OCI-LY7 (cell line): ENCODE results near the gene TFAP2A.

Experiments used
- EZH2phosphoT487 ChIP-seq: fragments of 200-600 bp; sonication (generic); IDR thresholded peaks from 2 replicates; pipeline ENCODE4 v1.6.1; 2018; ENCODE audit warnings: low read depth, borderline replicate concordance, mild to moderate bottlenecking, mixed run types, antibody characterized with exemption, low read length, moderate library complexity, mixed read lengths
- TF ChIP-seq, protein P1 (sequence below): fragments of 200-600 bp; sonication (generic); conservative IDR thresholded peaks from 2 replicates; pipeline ENCODE4 v1.5.1; 2014; ENCODE audit warnings: mild to moderate bottlenecking, antibody characterized with exemption, low read length, moderate library complexity, mixed read lengths

DNA sequence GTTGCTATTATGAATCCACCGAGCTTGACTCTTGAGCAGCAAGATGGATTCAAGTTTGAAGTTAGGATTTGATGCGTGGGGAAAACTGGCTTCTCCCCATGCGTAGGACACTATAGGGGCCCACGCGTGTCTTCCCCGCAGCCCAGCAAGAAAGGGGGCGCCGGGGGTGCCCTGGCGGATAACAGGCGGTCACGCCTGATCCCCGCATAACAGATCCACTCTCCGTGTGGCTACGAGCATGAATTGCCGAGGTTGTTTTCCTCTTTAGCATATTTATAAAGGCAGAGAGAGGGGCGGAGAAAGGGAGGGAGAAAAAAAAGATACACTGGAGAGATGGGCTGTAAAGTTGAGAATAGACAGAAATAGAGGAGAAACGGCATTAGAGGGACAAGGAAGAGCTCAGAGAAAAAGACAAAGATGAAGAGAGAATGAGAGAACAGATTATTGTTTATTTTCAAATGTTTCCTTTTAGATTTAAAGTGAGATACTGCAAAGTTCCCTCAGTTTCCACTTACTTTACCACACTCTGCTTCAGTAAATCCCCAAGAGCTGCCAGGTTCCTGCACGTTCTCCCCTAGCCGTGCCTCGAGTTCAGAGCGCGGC is 32.0 kb downstream of the TFAP2A start:
- TF ChIP-seq, protein P1, sequence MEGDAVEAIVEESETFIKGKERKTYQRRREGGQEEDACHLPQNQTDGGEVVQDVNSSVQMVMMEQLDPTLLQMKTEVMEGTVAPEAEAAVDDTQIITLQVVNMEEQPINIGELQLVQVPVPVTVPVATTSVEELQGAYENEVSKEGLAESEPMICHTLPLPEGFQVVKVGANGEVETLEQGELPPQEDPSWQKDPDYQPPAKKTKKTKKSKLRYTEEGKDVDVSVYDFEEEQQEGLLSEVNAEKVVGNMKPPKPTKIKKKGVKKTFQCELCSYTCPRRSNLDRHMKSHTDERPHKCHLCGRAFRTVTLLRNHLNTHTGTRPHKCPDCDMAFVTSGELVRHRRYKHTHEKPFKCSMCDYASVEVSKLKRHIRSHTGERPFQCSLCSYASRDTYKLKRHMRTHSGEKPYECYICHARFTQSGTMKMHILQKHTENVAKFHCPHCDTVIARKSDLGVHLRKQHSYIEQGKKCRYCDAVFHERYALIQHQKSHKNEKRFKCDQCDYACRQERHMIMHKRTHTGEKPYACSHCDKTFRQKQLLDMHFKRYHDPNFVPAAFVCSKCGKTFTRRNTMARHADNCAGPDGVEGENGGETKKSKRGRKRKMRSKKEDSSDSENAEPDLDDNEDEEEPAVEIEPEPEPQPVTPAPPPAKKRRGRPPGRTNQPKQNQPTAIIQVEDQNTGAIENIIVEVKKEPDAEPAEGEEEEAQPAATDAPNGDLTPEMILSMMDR = no peak
- no peak for TF ChIP-seq EZH2phosphoT487
